ENCODE measurements around the gene IL17RB. TPM values are rescaled to one million over a fixed set of nuclear protein-coding genes. Genes with fewer than 3 reads are reported as not detected.
A peak's percentile ranks its signal among the peaks of the same experiment; 100 is the strongest.

Gene IL17RB
- total and polyA plus RNA-seq, 3 experiments from 2014 or later: 0.98 to 2.1 (median 1.2) TPM

DNA sequence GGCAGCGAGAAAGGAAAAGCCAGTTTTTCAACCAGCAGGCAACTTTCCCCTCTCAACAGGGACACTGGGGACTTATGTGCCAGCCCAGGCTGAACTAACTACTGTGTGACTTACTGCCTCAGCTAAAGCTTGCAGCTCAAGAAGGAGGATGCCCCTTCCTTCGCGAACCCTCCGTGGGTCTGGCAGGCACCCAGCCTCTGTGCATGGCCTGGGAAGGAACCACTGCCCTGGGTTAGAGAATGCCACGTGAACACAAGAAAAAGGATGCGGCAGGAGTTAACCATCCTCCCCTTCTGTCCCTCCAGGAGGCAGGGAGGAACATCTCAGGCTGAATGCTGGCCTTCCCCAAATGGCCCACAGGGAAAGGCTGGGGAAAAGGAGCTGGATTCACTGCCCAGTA is 29.2 kb upstream of the IL17RB start:
- Mint-ChIP-seq H3K36me3 (no peaks in the 10 kb centered on the region), H3K4me3 (no peak overlapping the region), H3K27me3 (peaks cover 3 to 11% of the 10 kb centered on the region in 2 donors), H3K27ac (no peak overlapping the region), H3K4me1 (peaks cover 0 to 2% (median 0%) of the 10 kb centered on the region in 3 donors), H3K9me3 (no peaks in the 10 kb centered on the region)
- no peak for DNase-seq
- H3K27ac ChIP-seq (ENCODE audit: low read depth, low read length): no peak overlapping the region
- POLR2A ChIA-PET: no interaction called here
- CTCF ChIA-PET: no interaction called here
- no peaks in the 10 kb centered on the region for H3K27me3 ChIP-seq (ENCODE audit: insufficient read depth, low read length, poor library complexity, severe bottlenecking)
- no peaks in the 10 kb centered on the region for H3K36me3 ChIP-seq (ENCODE audit: insufficient read depth, low read length)
- H3K9me3 ChIP-seq (ENCODE audit: low read length): no peaks in the 10 kb centered on the region
- H3K4me3 ChIP-seq (ENCODE audit: low read length): no peak overlapping the region
- H3K4me1 ChIP-seq (ENCODE audit: insufficient read depth, low read length): no peaks in the 10 kb centered on the region

DNA sequence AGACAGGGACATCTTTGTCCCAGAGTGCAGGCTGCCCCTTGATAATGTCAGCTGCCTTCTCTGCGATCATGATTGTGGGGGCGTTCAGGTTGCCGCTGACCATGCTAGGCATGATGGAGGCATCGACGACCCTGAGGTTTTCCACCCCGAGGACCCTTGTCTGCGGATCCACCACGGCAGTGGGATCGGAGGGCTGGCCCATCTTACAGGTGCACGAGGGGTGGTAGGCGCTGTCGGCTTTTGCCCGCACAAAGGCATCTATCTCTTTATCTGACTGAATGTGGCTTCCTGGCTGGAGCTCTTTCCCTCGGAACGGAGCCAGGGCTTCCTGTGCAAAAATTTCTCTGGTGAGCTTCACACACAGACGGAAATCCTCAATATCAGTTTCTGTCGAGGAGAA is 28.6 kb upstream of the IL17RB start:
- ChIA-PET POLR2A (no interaction called here), CTCF (no interaction called here)
- no peak for DNase-seq
- H3K9me3 ChIP-seq (ENCODE audit: low read length): no peaks in the 10 kb centered on the region
- no peaks in the 10 kb centered on the region for H3K4me1 ChIP-seq (ENCODE audit: insufficient read depth, low read length)
- H3K27ac ChIP-seq (ENCODE audit: low read depth, low read length): no peak overlapping the region
- no peak overlapping the region for H3K4me3 ChIP-seq (ENCODE audit: low read length)
- peak overlapping the region in 1 of 7 donors; percentile 39 for H3K4me3 Mint-ChIP-seq
- H3K9me3 Mint-ChIP-seq: no peaks in the 10 kb centered on the region
- peaks cover 0 to 2% (median 0%) of the 10 kb centered on the region in 3 donors for H3K4me1 Mint-ChIP-seq
- no peaks in the 10 kb centered on the region for H3K27me3 ChIP-seq (ENCODE audit: insufficient read depth, low read length, poor library complexity, severe bottlenecking)
- H3K36me3 ChIP-seq (ENCODE audit: insufficient read depth, low read length): no peaks in the 10 kb centered on the region
- H3K36me3 Mint-ChIP-seq: no peaks in the 10 kb centered on the region
- peaks cover 3 to 11% of the 10 kb centered on the region in 2 donors for H3K27me3 Mint-ChIP-seq
- no peak overlapping the region for H3K27ac Mint-ChIP-seq

DNA sequence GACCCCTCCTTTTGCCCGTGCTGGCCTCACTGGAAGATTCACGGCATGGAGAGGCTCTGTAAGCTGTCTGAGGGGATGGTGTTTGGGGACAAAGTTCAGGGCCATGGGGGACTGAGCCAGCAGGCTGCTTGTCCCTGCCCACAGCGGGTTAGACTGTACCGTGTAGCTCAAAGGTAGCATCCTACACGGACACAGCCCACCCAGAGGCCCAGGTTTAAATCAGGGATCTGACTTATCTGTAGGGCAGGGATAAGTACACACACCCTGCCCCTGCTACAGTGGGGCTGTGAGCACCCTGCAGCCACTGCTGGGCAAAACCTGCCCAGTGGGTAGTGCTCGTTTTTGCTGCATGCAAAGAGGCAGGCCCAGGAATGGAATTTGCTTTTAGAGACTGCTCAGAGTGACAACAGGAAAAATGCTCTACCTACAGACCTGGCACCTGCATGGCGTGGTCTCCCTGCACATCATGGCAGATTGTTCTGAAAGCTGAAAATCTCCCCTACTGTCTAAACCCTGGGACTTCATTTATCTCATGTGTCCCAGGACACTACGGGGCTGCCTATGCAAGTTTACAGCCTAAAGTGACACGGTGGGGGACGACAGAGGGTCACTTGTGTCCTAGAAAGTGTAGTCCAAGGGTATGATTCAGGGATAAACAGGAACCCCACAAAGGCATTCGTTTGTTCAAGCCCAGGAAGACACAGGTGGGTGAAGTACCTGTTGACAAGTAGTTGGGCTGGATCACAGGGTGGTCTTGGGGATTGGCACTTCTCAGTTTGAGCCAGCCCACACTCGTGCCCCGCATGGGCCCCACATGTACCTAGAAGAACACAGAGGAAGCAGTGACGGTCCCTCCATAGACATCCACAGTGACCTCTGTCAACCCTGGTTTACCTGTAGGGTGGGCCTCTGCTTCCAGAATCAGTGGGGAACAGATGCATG is 27.9 kb upstream of the IL17RB start:
- Histone ChIP-seq H3K4me3 (ENCODE audit: low read length) (no peak overlapping the region), H3K36me3 (ENCODE audit: insufficient read depth, low read length) (no peaks in the 10 kb centered on the region), H3K27ac (ENCODE audit: low read depth, low read length) (no peak overlapping the region), H3K27me3 (ENCODE audit: insufficient read depth, low read length, poor library complexity, severe bottlenecking) (no peaks in the 10 kb centered on the region), H3K4me1 (ENCODE audit: insufficient read depth, low read length) (no peaks in the 10 kb centered on the region), H3K9me3 (ENCODE audit: low read length) (no peaks in the 10 kb centered on the region)
- Mint-ChIP-seq H3K27me3 (peaks cover 3 to 11% of the 10 kb centered on the region in 2 donors), H3K27ac (peak overlapping the region in 1 of 8 donors; percentile 47), H3K4me1 (peaks cover 0 to 2% (median 0%) of the 10 kb centered on the region in 3 donors), H3K9me3 (no peaks in the 10 kb centered on the region), H3K4me3 (peak overlapping the region in 2 of 7 donors; percentile 27 to 39), H3K36me3 (no peaks in the 10 kb centered on the region)
- ChIA-PET CTCF (no interaction called here), POLR2A (no interaction called here)
- DNase-seq: no peak

DNA sequence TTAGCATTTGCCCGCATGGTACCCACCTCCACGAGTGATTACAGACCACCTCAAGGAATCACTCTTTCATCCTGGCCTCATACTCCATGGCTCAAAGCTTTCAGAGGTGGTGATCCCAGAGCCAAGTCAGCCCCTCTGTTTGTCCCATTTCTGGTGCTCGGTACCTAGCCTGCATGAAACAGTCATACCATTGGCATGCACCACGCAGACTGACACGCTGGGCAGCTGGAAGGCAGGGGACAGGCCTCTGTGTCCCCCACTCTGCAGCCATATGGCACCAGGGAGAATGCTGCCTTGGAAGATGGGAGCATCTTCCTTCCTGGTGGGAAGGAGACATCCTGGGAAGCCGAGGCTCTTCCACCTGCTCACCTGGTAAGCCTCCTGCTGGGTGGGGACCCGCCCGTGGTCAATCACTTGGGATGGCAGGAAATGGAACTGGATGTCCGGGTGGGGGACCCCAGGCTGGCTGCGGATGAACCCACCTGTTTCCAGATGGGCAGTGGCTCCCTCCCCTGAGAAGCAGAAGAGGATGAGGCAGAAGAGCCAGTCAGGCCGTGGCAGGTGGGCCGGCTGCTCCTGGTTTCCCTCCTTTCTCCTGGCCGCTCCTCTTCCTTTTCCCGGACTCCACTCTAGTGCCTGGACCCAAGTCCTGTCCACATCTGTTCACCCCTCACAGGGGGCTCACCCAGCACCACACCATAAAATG is 27.1 kb upstream of the IL17RB start:
- ChIA-PET POLR2A (no interaction called here), CTCF (no interaction called here)
- Histone ChIP-seq H3K4me1 (ENCODE audit: insufficient read depth, low read length) (no peaks in the 10 kb centered on the region), H3K27me3 (ENCODE audit: insufficient read depth, low read length, poor library complexity, severe bottlenecking) (no peaks in the 10 kb centered on the region), H3K36me3 (ENCODE audit: insufficient read depth, low read length) (no peaks in the 10 kb centered on the region), H3K4me3 (ENCODE audit: low read length) (no peak overlapping the region), H3K9me3 (ENCODE audit: low read length) (no peaks in the 10 kb centered on the region), H3K27ac (ENCODE audit: low read depth, low read length) (no peak overlapping the region)
- H3K9me3 Mint-ChIP-seq: no peaks in the 10 kb centered on the region
- no peak overlapping the region for H3K27ac Mint-ChIP-seq
- H3K27me3 Mint-ChIP-seq: peaks cover 3 to 11% of the 10 kb centered on the region in 2 donors
- H3K36me3 Mint-ChIP-seq: no peaks in the 10 kb centered on the region
- peaks cover 0 to 2% (median 0%) of the 10 kb centered on the region in 3 donors for H3K4me1 Mint-ChIP-seq
- DNase-seq: no peak
- H3K4me3 Mint-ChIP-seq: no peak overlapping the region

DNA sequence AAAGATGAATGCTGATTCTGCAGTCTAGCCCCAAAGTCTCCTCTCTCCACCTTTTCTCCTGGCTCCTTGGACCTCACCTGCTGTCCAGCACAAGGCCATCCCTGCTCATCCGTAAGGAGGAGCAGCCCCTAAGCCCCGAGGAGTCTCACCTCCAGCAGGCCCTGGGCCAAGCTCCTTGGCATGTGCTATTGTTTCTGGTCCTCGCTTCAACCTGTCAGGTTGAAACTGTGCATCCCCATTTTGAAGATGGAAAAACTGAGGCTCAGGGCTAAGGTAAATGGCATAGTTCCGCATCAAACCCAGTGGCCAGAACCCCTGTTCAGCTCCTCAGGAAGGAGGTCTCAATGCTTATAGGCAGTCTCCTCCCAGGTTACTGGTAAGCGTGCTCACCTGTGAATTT is 26.3 kb upstream of the IL17RB start:
- DNase-seq: no peak
- Histone ChIP-seq H3K9me3 (ENCODE audit: low read length) (no peaks in the 10 kb centered on the region), H3K27me3 (ENCODE audit: insufficient read depth, low read length, poor library complexity, severe bottlenecking) (no peaks in the 10 kb centered on the region), H3K4me3 (ENCODE audit: low read length) (no peak overlapping the region), H3K27ac (ENCODE audit: low read depth, low read length) (no peak overlapping the region), H3K36me3 (ENCODE audit: insufficient read depth, low read length) (no peaks in the 10 kb centered on the region), H3K4me1 (ENCODE audit: insufficient read depth, low read length) (no peaks in the 10 kb centered on the region)
- CTCF ChIA-PET: no interaction called here
- peaks cover 0 to 2% (median 0%) of the 10 kb centered on the region in 3 donors for H3K4me1 Mint-ChIP-seq
- POLR2A ChIA-PET: no interaction called here
- H3K36me3 Mint-ChIP-seq: no peaks in the 10 kb centered on the region
- no peak overlapping the region for H3K4me3 Mint-ChIP-seq
- H3K27ac Mint-ChIP-seq: no peak overlapping the region
- no peaks in the 10 kb centered on the region for H3K9me3 Mint-ChIP-seq
- peaks cover 3 to 11% of the 10 kb centered on the region in 2 donors for H3K27me3 Mint-ChIP-seq

DNA sequence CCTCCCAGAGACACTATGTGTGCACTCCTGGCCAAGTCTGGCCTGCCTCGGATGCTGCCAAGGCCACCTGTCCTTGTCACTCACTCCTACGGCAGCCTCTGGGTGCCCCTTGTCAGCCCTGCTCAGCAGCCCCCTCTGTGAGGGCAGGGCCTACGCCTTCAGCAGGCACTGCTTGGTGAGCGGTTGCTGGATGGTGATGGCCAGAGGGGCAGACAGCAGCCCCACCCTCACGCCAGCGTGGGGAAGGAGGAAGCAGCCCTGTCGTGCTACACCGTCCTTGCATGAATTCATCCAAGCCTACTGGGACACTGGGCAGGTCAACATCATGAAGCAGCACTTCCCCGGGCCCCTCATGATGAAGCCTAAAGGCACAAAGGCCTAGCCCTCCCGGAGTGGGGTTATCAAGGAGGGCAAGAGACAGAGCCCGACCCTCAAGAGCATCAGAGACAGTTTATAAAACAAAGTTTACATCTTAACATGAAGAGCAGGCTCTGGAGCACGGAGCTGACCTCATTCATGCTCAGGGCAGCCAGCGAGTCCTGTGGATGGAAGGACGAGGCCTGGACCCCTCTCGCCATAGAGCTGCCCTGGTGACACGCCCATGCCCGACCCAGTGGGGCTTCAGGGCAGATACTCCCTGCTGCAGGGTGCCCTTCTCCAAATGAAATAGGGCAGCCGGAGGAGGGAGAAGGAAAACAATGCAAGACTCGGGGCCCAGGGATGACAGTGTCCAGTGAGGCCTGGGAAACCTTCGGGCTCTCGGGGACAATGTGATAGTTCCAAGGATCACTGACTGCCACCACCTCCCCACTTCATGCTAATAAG is 25.4 kb upstream of the IL17RB start:
- H3K4me1 Mint-ChIP-seq: peaks cover 0 to 2% (median 0%) of the 10 kb centered on the region in 3 donors
- no peaks in the 10 kb centered on the region for H3K9me3 Mint-ChIP-seq
- no peak overlapping the region for H3K4me3 ChIP-seq (ENCODE audit: low read length)
- peaks cover 3 to 11% of the 10 kb centered on the region in 2 donors for H3K27me3 Mint-ChIP-seq
- ChIA-PET POLR2A (no interaction called here), CTCF (no interaction called here)
- no peak overlapping the region for H3K4me3 Mint-ChIP-seq
- H3K27ac ChIP-seq (ENCODE audit: low read depth, low read length): no peak overlapping the region
- H3K9me3 ChIP-seq (ENCODE audit: low read length): no peaks in the 10 kb centered on the region
- H3K36me3 ChIP-seq (ENCODE audit: insufficient read depth, low read length): no peaks in the 10 kb centered on the region
- no peaks in the 10 kb centered on the region for H3K4me1 ChIP-seq (ENCODE audit: insufficient read depth, low read length)
- H3K27me3 ChIP-seq (ENCODE audit: insufficient read depth, low read length, poor library complexity, severe bottlenecking): no peaks in the 10 kb centered on the region
- H3K36me3 Mint-ChIP-seq: no peaks in the 10 kb centered on the region
- H3K27ac Mint-ChIP-seq: no peak overlapping the region
- no peak for DNase-seq

DNA sequence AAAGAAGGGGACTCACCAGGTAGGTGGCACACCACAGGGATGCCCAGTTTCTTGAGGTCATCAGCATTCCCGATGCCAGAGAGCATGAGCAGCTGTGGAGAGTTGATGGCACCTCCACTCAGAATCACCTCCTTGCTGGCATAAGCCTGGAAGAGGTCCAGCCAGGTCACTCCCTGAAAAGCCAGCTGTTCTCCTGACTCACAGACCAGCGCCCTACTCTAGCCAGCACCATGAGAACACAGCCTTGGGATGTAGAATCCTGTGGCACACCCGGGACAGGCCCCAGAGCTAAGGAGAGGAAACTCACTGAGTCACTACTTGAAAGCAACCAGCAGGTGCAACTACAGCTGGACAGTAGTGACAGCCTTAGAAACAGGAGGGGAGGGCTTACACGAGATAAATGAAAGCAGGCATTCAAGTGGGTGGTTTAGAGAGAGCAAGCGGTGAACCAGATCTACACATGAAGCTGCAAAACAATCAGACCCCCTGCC is 24.7 kb upstream of the IL17RB start:
- Histone ChIP-seq H3K4me1 (ENCODE audit: insufficient read depth, low read length) (no peaks in the 10 kb centered on the region), H3K9me3 (ENCODE audit: low read length) (no peaks in the 10 kb centered on the region), H3K27ac (ENCODE audit: low read depth, low read length) (no peak overlapping the region), H3K4me3 (ENCODE audit: low read length) (no peak overlapping the region), H3K36me3 (ENCODE audit: insufficient read depth, low read length) (no peaks in the 10 kb centered on the region), H3K27me3 (ENCODE audit: insufficient read depth, low read length, poor library complexity, severe bottlenecking) (no peaks in the 10 kb centered on the region)
- POLR2A ChIA-PET: no interaction called here
- DNase-seq: no peak
- Mint-ChIP-seq H3K36me3 (no peaks in the 10 kb centered on the region), H3K4me1 (peaks cover 0 to 2% (median 0%) of the 10 kb centered on the region in 3 donors), H3K4me3 (no peak overlapping the region), H3K9me3 (no peaks in the 10 kb centered on the region), H3K27me3 (peaks cover 3 to 11% of the 10 kb centered on the region in 2 donors), H3K27ac (no peak overlapping the region)
- CTCF ChIA-PET: no interaction called here

All from CD8-positive, alpha-beta memory T cell (primary cell).